GM11168 (cell line): Measurements from ENCODE around the gene RNF212B.

Experiments
- in situ Hi-C: fragments of 300-500 bp; cut with MboI; formaldehyde crosslinking; loops from one replicate; pipeline ENCODE4 v1.12.0; 2022; ENCODE audit warnings: low sequenced_read_pairs; ENCODE audit not compliant: unreplicated experiment

The RNF212B gene

DNA sequence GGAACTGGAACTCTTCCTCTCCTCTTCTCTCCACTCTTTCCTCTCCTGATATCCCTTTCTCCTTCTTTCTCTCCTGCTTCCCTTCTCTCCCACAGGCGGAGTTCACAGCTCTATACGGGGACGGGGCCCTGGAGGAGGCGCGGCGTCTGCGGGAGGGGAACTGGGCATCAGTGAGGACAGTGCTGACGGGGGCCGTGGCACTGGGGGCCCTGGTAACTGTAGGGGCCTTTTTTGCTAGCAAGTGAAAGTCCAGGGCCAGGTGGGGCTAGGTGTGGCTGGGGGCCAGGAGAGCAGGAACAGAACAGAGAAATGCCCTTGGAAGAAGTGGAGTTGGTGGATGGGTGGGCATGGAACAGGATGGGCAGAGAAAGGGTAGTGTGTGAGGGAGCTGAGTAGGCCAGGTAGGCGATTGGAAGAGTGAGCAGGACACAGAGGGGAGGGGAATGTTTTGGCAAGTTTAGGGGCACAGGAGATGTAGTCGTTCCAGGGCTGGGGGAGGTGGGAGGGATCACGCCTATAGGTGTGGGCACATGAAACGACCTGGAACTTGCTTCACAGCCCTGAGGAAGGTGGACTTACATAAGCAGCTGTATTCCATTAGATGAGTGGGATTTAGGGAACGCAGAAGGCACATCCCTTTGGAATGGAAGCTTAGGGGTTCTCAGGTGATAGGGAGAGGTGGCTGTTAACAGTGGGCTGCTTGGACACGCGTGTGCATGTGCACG lies 71.1 kb downstream of the RNF212B start:
- in situ Hi-C loops = no loop called here

DNA sequence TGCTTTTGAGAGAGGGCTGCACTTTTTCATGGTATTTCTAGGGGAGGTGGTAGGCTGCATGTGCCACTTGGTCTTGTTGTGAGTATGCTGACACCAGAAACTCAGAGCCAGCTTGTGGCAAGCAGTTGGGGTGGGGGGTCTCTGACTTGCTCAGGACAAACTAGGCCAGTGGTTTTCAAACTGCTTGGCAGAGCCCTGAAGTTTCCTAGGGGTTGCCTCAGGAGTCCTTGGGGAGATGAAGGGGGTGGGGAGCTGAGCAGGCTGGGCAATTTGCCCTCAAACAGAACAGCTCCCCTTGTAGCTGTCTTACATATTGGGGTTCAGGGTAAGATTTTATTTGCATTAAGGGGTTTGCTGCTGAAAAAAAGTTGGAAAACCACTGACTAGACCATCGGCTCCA lies 72.8 kb downstream of the RNF212B start:
- in situ Hi-C loops = no loop called here

DNA sequence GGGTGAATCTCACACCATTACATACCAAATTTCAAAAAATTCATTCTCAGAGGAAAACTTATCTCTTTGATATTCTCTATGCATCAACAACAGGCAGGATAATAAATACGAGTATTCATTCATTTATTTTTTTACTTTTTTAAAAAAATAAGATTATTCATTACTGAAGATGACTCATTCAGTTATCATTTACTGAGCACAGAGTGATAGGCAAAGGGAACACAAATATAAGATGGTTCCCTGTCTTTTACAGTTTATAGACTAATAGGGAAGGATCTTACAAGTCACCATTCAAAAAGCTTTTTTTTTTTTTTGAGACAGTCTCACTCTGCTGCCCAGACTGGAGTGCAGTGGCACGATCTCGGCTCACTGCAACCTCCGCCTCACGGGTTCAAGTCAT lies 78.6 kb downstream of the RNF212B start:
- in situ Hi-C loops = no loop called here

DNA sequence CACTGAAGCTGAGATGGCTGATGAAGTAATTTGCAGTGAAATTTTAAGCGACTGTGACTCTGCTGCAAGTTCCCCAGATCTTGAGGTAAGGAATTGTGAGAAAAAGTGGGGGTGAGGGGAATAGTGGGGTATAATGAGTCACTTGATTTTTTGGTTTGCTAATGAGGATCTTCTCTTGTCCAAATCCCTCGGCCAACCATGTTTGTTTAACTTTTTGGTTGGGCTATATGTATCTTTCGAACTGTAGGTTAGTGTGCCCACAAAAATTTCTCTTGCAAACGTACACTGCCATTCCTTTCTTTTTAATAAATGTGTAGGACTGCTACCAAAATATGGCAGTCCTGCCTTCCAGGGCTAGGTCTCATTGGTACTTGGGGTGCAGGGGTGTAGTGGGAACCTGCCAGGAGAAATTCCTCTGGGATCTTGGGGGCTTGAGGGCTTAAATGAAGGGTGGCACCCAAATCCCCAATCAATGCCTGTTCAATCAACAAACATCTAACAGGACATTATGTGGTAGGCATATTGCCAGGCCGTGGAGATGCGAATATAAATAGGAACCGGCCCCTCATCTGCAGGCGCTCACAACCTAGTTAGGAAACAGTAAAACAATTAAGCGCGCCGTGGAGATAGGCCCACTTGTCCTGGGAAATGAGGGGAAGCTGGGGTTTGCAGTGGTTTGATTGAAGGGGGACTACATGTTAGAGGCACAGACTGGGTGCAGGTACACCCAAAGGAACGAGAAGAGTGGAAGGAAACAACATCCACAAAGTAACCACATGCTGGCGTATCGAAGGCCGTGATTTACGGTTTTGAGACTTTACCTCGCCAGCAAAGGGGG lies 82.2 kb downstream of the RNF212B start:
- in situ Hi-C loops = no loop called here

DNA sequence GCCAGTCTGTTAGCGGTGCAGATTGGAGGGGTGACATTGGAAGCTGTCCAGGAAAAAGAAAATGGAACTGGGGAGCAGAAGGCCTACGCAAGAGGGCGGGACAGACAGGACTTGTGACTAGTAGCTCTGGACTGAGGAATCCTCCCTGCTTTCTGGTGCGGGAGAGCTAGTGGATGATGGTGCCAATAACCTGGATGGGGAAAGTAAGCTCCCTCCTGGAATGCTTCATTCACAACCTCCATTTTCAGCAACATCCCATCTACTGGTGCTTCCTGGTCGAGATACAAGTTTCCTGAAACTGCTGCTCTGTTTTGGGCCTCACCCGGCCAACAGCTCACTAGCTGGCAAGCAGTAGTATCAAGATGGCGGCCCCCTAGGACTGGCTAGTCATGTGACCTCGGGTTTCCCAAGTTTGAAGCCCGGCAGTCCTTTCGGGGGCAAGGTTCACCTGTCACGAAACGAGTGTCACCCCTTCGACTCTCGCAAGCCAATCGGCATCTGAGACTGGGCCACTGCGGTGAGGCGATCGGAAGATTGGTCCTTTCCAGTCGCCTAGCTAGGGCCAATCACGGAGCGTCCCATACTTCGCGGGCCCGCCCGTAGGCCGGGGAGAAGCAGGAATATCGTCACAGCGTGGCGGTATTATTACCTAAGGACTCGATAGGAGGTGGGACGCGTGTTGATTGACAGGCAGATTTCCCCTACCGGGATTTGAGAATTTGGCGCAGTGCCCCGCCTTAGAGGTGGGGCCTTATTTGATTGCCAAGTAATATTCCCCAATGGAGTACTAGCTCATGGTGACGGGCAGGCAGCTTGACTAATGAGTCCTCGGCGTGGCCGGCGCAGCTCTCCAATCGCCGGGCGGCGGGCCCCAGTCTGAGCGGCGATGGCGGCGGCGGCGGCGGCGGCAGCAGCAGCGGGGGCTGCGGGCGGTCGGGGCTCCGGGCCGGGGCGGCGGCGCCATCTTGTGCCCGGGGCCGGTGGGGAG lies 83.1 kb downstream of the RNF212B start, which contains the start of gene PABPN1:
TSS of gene PABPN1 (plus strand) at position 874 of the 988 bp plus-strand sequence. CDS start at position 887, 13 bp downstream.
- in situ Hi-C loops = no loop called here

DNA sequence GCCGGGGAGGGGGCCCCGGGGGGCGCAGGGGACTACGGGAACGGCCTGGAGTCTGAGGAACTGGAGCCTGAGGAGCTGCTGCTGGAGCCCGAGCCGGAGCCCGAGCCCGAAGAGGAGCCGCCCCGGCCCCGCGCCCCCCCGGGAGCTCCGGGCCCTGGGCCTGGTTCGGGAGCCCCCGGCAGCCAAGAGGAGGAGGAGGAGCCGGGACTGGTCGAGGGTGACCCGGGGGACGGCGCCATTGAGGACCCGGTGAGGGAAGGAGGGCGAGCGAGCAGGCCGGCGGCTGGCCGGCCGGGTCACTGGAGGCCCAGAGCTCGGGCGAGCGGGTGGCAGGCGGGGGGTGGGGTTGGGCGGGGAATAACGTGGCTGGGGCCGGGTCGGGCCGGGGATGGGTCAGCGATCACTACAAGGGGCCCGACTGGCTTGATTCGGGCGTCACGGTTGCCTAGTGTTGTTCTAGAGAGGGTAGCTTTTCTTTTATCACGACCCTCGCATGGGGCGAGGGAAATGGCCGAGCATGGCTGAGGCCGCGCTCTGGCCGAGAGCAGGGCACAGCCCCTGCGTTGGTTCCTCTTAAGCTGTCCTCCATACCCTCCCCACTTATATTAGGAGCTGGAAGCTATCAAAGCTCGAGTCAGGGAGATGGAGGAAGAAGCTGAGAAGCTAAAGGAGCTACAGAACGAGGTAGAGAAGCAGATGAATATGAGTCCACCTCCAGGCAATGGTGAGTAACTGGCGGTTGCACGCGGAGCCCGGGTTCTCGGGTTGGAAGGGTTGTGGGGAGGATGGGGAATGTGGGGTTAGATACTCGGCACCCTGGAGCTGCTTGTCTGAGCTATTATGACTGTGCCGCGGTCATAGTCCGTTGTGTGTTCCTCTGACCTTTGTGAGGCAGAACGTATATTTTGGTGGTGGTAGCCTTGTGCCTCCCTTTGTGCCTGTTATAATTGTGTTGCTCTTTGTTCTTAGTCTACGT lies 84.1 kb downstream of the RNF212B start:
- in situ Hi-C loops = no loop called here
